K562 (cell line): Measurements from ENCODE around the gene POR. TPM values are rescaled to one million over a fixed set of nuclear protein-coding genes. Genes with fewer than 3 reads are reported as not detected.

Experiments
- ARID4B ChIP-seq: sonication (generic); formaldehyde crosslinking; IDR thresholded peaks from 2 replicates; pipeline ENCODE4 v1.8.0; 2022; ENCODE audit warnings: mild to moderate bottlenecking, missing genetic modification reagents
- ATF1 ChIP-seq, 2 experiments: fragments of 450-650 bp in 1 of 2; IDR thresholded peaks; 2 replicates each; pipeline ENCODE4 v1.6.1; 2016; ENCODE audit warnings: missing compliant biosample characterization in 1 of 2, missing genetic modification characterization in 1 of 2
- CHD4 ChIP-seq: fragments of 200-600 bp; sonication (generic); IDR thresholded peaks from 3 replicates; pipeline ENCODE4 v1.6.1; 2012; ENCODE audit warnings: low read depth, mild to moderate bottlenecking, mixed read lengths, low read length, inconsistent platforms; ENCODE audit not compliant: insufficient read depth, insufficient replicate concordance, poor library complexity, severe bottlenecking
- CHD7 ChIP-seq: fragments of 200-600 bp; sonication (generic); IDR thresholded peaks from one replicate; pipeline ENCODE4 v1.6.1; 2012; ENCODE audit warnings: mild to moderate bottlenecking, low read depth, low read length, inconsistent platforms
- MLLT1 ChIP-seq, 2 experiments: fragments of 450-650 bp; IDR thresholded peaks; 2 replicates each; pipeline ENCODE4 v1.6.1; 2016
- NR2C1 ChIP-seq, 2 experiments: fragments of 450-650 bp; IDR thresholded peaks; 2 replicates each; pipeline ENCODE4 v1.6.1; 2017; ENCODE audit warnings: mild to moderate bottlenecking in 2 of 2, antibody characterized with exemption in 1 of 2, inconsistent platforms in 1 of 2, missing compliant biosample characterization in 1 of 2, missing genetic modification characterization in 1 of 2
- RNF2 ChIP-seq: sonication (generic); IDR thresholded peaks from 2 replicates; pipeline ENCODE4 v1.6.1; 2016
- SAP30 ChIP-seq: fragments of 200-600 bp; sonication (generic); IDR thresholded peaks from 2 replicates; pipeline ENCODE4 v1.6.1; 2012; ENCODE audit warnings: borderline replicate concordance, low read depth, mild to moderate bottlenecking, moderate library complexity, low read length, control low read depth, inconsistent platforms; ENCODE audit not compliant: insufficient read depth, poor library complexity, severe bottlenecking
- ZNF143 ChIP-seq: sonication (generic); formaldehyde crosslinking; IDR thresholded peaks from 2 replicates; pipeline ENCODE4 v1.9.0; 2022; ENCODE audit warnings: mild to moderate bottlenecking, missing genetic modification reagents
- polyA plus RNA-seq, 8 experiments: library from polyadenylated mRNA; depleted of rRNA in 4 of 8; stranded (reverse) in 5 of 8; unstranded in 3 of 8; fragments of >200 nt; fragmentation: Nextera tagmentation in 2 of 8; fragmentation: Illumina TruSeq in 1 of 8; extraction: Ambion mirVana in 2 of 8; extraction: Trizol in 1 of 8; gene quantifications; 2 replicates each; pipeline versions ENCODE4 v1.2.1 to v1.2.3, GENCODE V29; 2011 to 2014; ENCODE audit warnings: inconsistent platforms in 1 of 8, missing spikeins in 1 of 8
- total RNA-seq, 7 experiments: library from RNA; depleted of rRNA in 6 of 7; stranded (reverse); fragments of >200 nt in 6 of 7; fragmentation: Illumina TruSeq in 2 of 7; extraction: Trizol in 2 of 7; gene quantifications; 2 replicates each; pipeline versions ENCODE4 v1.2.1 to v1.2.3, GENCODE V29; 2011 to 2021; ENCODE audit warnings: low replicate concordance in 1 of 7

POR gene
- total and polyA plus RNA-seq, 9 of the 15 experiments (the other 6 are each of a cell fraction or from before 2014, with no cell fraction given) = 4.7 to 142 (median 40.8) TPM

GRCh38 chr7:75921479-75921878 is 6.5 kb downstream of the POR start (continued):
- TF ChIP-seq CHD7 (no peak), SAP30 (no peak), NR2C1 (IDR thresholded peaks at IDR 0.05) (0 out of 2 replicates have a peak, but pooled peaks have one; percentile 28), NR2C1 (tag; IDR thresholded peaks at IDR 0.05) (no peak; the same call in 1 of the 2 replicates), MLLT1 (IDR thresholded peaks at IDR 0.05) (no peak), ATF1 (CRISPR knock-in tag; IDR thresholded peaks at IDR 0.05) (no peak), ATF1 (tag; IDR thresholded peaks at IDR 0.05) (no peak), ZNF143 (no peak), ARID4B (CRISPR knock-in tag) (peak; percentile 48; the same call in 1 of the 2 replicates), RNF2 (no peak), CHD4 (no peak)
